Suprapubic skin (tissue), 4 donors: Measurements from ENCODE around the gene CRTC2. TPM values are rescaled to one million over a fixed set of nuclear protein-coding genes. Genes with fewer than 3 reads are reported as not detected.
"Not testable (repeated sequence)": the region's sequence is repeated elsewhere in the genome, so short reads cannot be mapped to it uniquely, and the experiment has no call there.

Experiments used
- DNase-seq, 2 donors: peaks; one replicate each; pipeline ENCODE4 v3.0.0-alpha.2; 2019; ENCODE audit warnings: low spot score in 2 of 2
- H3K27ac ChIP-seq: fragments of 200-600 bp; sonication (generic); one replicate; pipeline ENCODE4 v1.5.1; 2019
- H3K27me3 ChIP-seq: fragments of 200-600 bp; sonication (generic); one replicate; pipeline ENCODE4 v1.5.1; 2019
- H3K36me3 ChIP-seq: fragments of 200-600 bp; sonication (generic); one replicate; pipeline ENCODE4 v1.5.1; 2019
- H3K4me1 ChIP-seq: fragments of 200-600 bp; sonication (generic); one replicate; pipeline ENCODE4 v1.5.1; 2019
- H3K4me3 ChIP-seq: fragments of 200-600 bp; sonication (generic); one replicate; pipeline ENCODE4 v1.5.1; 2019; ENCODE audit warnings: mild to moderate bottlenecking
- H3K9me3 ChIP-seq: fragments of 200-600 bp; sonication (generic); one replicate; pipeline ENCODE4 v1.5.1; 2019
- CTCF ChIP-seq, 2 donors: fragments of 200-600 bp in 1 of 2; fragments of 450-650 bp in 1 of 2; sonication (generic) in 1 of 2; IDR thresholded peaks; one replicate each; pipeline ENCODE4 v1.5.1; 2016 to 2019; ENCODE audit warnings: antibody characterized with exemption in 2 of 2, mild to moderate bottlenecking in 1 of 2, moderate library complexity in 1 of 2
- EP300 ChIP-seq: sonication (generic); formaldehyde crosslinking; IDR thresholded peaks from one replicate; pipeline ENCODE4 v1.6.1; 2017; ENCODE audit warnings: antibody characterized with exemption
- POLR2A ChIP-seq, 2 donors: fragments of 450-650 bp; IDR thresholded peaks; one replicate each; pipeline ENCODE4 v1.6.1; 2017; ENCODE audit warnings: antibody characterized with exemption in 2 of 2, mild to moderate bottlenecking in 2 of 2, moderate library complexity in 2 of 2
- POLR2AphosphoS5 ChIP-seq, 3 donors: sonication (generic); formaldehyde crosslinking; IDR thresholded peaks; one replicate each; pipeline ENCODE4 v1.6.1; 2017; ENCODE audit warnings: antibody characterized with exemption in 3 of 3
- WGBS: methylation state at CpG from one replicate; pipeline ENCODE4 v1.1.5; 2018; 5-methylcytosine and 5-hydroxymethylcytosine counted together
- total RNA-seq, 4 donors: library from RNA; depleted of rRNA; stranded (reverse); fragments of >200 nt; gene quantifications; one replicate each; pipeline ENCODE4 v1.1.0, GENCODE V29; 2016

CRTC2 gene
- total RNA-seq, 4 donors from 2014 or later = 19.3 to 36.2 (median 24.5) TPM

- H3K27me3 ChIP-seq = no peaks in the 10 kb centered on the region
- no peak overlapping the region for H3K27ac ChIP-seq
- DNase-seq = no peak
- peaks cover 6% of the 10 kb centered on the region for H3K36me3 ChIP-seq
- no peak overlapping the region for H3K4me3 ChIP-seq
- 43% methylated on average over 4 of the region's 4 CpGs for WGBS
- no peaks in the 10 kb centered on the region for H3K9me3 ChIP-seq
- H3K4me1 ChIP-seq = peaks cover 44% of the 10 kb centered on the region
- TF ChIP-seq POLR2A (IDR thresholded peaks at IDR 0.05) (no peak), CTCF (IDR thresholded peaks at IDR 0.05) (peak in 1 of 2 donors; percentile 11)
Observed at GRCh38 chr1:153919876-153920852, 38.2 kb downstream of the CRTC2 start.

- H3K9me3 ChIP-seq = no peaks in the 10 kb centered on the region
- TF ChIP-seq POLR2AphosphoS5 (IDR thresholded peaks at IDR 0.05) = no peak
- no peak for TF ChIP-seq POLR2A (IDR thresholded peaks at IDR 0.05)
- no peak for TF ChIP-seq EP300
- no peak for TF ChIP-seq CTCF (IDR thresholded peaks at IDR 0.05)
- no peak overlapping the region for H3K27ac ChIP-seq
- H3K27me3 ChIP-seq = no peaks in the 10 kb centered on the region
- no peak overlapping the region for H3K4me3 ChIP-seq
- H3K4me1 ChIP-seq = peaks cover 31% of the 10 kb centered on the region
- peaks cover 13% of the 10 kb centered on the region for H3K36me3 ChIP-seq
- no peak for DNase-seq
- WGBS = 85% methylated on average over 4 of the region's 4 CpGs
Observed at GRCh38 chr1:153916297-153916696, 42.1 kb downstream of the CRTC2 start.

GRCh38 chr1:153912349-153912748, 46.1 kb downstream of the CRTC2 start:
- no peak for DNase-seq
- H3K4me1 ChIP-seq = peaks cover 2% of the 10 kb centered on the region
- no peak overlapping the region for H3K27ac ChIP-seq
- H3K9me3 ChIP-seq = no peaks in the 10 kb centered on the region
- 77% methylated on average over 2 of the region's 2 CpGs for WGBS
- H3K4me3 ChIP-seq = no peak overlapping the region
- H3K36me3 ChIP-seq = peaks cover 24% of the 10 kb centered on the region
- no peak for TF ChIP-seq POLR2A (IDR thresholded peaks at IDR 0.05)
- TF ChIP-seq EP300 = no peak
- no peak for TF ChIP-seq POLR2AphosphoS5 (IDR thresholded peaks at IDR 0.05)
- no peak for TF ChIP-seq CTCF (IDR thresholded peaks at IDR 0.05)
- no peaks in the 10 kb centered on the region for H3K27me3 ChIP-seq

- not testable (repeated sequence) for H3K4me1 ChIP-seq, H3K27ac ChIP-seq, DNase-seq, H3K9me3 ChIP-seq, H3K4me3 ChIP-seq, H3K27me3 ChIP-seq
- peaks cover 23% of the 10 kb centered on the region for H3K36me3 ChIP-seq
- 85% methylated on average over 6 of the region's 6 CpGs for WGBS
Observed at GRCh38 chr1:153910560-153910959, 47.9 kb downstream of the CRTC2 start.

- DNase-seq = no peak
- H3K27ac ChIP-seq = no peak overlapping the region
- 94% methylated on average over 6 of the region's 6 CpGs for WGBS
- TF ChIP-seq POLR2A (IDR thresholded peaks at IDR 0.05) = no peak
- no peak for TF ChIP-seq EP300
- TF ChIP-seq CTCF (IDR thresholded peaks at IDR 0.05) = no peak
- no peak for TF ChIP-seq POLR2AphosphoS5 (IDR thresholded peaks at IDR 0.05)
- H3K4me3 ChIP-seq = no peak overlapping the region
- H3K9me3 ChIP-seq = no peaks in the 10 kb centered on the region
- H3K36me3 ChIP-seq = peaks cover 21% of the 10 kb centered on the region
- no peaks in the 10 kb centered on the region for H3K27me3 ChIP-seq
- peaks cover 8% of the 10 kb centered on the region for H3K4me1 ChIP-seq
Observed at GRCh38 chr1:153908071-153908470, 50.3 kb downstream of the CRTC2 start.
